Hematopoietic multipotent progenitor cell treated with erythropoietin and hydrocortisone succinate and interleukin-3 and kit ligand, for 6 days (in vitro differentiated cells): ENCODE data around the gene PITPNM3.
"Not testable (repeated sequence)": the region's sequence is repeated elsewhere in the genome, so short reads cannot be mapped to it uniquely, and the experiment has no call there.

Experiments used
- DNase-seq: peaks from one replicate; pipeline ENCODE4 v3.0.0-alpha.2; 2015

The PITPNM3 gene

DNA sequence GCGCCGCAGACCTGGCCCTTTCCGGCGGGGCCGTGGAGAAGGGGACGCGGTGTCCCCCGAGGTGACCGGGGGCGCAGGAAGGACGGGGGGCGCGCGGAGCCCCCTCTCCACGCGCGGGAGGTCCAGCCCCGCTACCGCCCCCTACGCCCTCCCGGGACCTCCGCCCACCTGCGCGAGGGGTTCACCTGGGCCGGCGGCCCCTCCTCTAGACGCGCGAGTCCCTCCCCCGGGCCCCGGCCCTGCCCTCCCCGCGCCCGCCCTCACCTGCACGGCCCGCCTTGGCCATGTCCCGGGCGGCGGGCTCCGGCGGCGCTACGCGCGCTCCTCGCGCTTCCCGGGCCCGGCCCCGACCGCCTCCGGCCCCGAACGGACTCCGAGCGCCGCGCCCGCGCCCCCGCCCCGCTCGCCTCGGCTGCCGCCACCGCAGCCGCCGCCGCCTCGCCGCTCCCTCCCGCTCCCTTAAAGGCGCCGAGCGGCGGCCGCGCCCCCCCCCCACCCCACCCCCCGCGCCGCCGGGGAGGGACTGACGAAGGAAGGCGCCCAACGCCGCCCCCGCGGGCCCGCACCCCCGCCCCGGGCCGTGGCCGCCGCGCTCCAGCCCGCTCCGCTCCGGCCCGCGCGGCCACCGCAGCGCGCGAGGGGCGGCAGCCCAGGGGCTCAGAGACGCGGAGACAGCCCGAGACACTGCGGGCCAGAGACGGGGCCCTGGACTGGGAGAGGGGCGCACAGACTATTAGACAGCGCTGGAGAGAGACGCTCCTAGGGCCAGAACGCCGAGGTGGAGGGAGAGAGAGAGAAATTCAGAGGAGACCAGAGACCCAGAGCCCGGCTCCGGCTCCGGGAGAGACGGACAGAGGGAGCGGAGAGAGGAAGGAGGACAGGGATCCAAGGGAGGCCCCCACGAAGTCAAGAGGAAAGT, at the start of gene PITPNM3:
TSS of gene PITPNM3 (minus strand) at position 435 of the 919 bp plus-strand sequence. CDS start at position 286, 149 bp downstream.
- no peak for DNase-seq

DNA sequence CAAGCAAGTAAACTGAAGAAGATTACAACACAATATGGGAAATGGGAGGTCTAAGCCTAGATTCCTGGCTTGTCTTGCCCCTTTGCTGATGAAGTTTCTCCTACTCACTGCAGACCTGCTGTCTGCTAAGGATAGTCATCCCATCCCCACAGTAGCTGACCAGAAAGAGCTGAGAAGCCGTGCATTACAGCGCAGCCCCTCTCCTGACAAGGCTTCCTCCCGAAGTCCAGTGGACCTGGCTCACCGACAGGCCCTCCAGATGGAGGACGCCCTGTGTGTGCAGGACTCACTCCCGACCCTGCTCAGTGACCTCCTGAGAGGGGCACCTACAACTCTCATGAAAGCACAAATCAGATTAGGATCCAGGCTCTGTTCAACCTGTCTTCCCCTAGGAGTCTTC, 48.8 kb upstream of the PITPNM3 start:
- DNase-seq: no peak

DNA sequence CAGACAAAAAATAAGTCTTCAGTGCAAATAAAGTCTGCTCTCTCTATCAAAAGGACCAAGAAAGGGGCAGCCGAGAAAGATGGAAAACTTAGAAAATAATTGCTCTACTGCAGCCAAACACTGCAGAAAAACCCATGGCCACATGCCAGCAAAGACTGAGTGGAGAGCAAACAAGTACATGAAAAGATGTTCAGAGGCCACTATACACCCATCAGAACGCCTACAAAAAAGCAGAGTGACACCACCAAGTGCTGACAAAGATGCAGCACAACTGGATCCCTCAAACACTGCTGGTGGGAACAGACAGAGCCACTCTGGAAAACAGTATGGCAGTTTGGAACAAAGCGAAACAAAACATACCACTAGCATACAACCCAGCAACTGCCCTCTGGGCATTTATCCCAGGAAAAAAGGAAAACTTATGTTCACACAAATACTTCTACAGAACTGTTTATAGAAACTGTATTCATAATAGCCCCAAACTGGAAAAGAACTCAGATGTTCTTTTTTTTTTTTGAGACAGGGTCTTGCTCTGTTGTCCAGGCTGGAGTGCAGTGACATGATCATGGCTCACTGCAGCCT, 47.5 kb upstream of the PITPNM3 start:
- DNase-seq: no peak

- no peak for DNase-seq
These were observed 45.8 kb upstream of the PITPNM3 start for GRCh38 chr17:6602141-6602540.

DNA sequence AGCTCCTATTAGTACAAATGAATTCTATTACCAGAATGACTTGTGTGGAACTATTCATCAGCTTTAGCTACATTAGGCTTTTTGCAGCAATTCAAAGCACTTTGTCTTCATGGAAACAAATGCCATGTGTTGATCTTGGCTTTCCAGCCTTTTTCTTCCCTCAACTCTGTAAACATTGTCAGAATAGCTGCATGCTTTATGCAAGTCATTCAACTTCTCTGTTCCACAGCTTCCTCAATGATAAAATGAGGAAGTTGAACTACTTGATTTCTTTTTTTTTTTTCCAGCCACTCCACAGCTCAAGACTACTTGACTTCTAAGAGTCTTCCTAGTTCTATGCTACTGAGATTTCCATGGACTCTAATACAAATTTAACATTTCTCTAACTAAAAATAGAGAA, 43.0 kb upstream of the PITPNM3 start:
- peak; percentile 73 for DNase-seq

GRCh38 chr17:6597727-6598126, 41.4 kb upstream of the PITPNM3 start:
- no peak for DNase-seq

GRCh38 chr17:6596941-6597340, 40.6 kb upstream of the PITPNM3 start:
- no peak for DNase-seq

DNA sequence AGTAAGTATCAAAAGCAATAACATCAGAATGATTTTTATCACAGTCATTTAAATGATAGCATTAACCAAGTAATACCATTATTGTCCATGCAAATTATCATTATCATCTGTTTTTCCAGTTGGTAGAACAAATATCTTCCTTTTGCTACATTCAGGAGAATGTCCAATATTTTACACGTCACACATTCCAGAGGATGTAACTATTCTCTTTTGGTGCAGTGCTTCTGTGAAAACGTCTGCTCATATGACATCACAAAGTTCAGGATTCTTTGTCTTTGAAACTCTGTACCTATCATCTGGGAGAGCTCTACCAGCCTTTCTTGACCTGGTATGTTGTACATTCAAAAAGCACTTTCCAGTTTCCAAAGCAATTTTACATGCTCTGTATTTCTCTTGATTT, 40.2 kb upstream of the PITPNM3 start:
- no peak for DNase-seq

DNA sequence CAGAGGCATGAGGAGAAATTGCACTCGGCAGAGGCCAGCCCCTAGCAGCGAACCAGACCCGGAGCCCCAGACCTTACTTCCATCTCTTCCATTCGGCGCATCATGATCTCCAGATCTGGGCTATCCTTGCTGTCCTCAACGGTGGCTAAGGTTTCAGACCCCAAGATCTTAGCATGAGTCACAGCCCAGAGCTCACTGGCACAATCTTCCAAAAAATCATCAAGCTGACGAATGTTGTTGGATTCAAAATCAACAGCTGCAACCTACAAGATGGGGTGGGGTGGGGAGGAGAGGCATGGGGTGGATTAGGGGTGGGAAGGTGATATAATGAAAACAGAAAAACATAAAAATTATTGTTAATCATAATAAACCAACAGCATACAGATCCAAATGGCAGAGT, 39.7 kb upstream of the PITPNM3 start:
- no peak for DNase-seq

- not testable (repeated sequence) for DNase-seq
These were observed 37.0 kb upstream of the PITPNM3 start for GRCh38 chr17:6593371-6593770.

DNA sequence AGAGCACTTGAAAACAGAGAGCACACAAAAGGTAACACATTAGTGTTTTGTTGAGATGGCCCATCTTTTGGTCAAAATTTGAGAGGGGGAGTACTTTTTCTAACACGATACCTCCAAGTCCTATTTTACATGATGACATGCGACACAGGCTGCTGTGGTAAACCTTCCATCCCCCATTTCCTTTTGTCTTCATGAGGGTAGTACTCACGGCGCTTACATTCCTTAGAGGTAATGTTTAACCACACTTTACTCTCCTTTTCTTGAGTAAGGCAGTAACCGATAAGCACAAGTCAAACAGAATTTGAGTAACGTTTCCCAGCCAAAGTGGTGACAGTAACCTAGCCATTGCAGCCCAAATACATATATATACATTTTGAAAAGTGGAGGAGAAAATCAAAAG, 35.8 kb upstream of the PITPNM3 start:
- DNase-seq: no peak

- no peak for DNase-seq
These were observed 35.3 kb upstream of the PITPNM3 start for GRCh38 chr17:6591599-6592158.

GRCh38 chr17:6589266-6589946, 33.1 kb upstream of the PITPNM3 start:
- no peak for DNase-seq

- DNase-seq: no peak
These were observed 31.8 kb upstream of the PITPNM3 start for GRCh38 chr17:6588165-6588564.

DNA sequence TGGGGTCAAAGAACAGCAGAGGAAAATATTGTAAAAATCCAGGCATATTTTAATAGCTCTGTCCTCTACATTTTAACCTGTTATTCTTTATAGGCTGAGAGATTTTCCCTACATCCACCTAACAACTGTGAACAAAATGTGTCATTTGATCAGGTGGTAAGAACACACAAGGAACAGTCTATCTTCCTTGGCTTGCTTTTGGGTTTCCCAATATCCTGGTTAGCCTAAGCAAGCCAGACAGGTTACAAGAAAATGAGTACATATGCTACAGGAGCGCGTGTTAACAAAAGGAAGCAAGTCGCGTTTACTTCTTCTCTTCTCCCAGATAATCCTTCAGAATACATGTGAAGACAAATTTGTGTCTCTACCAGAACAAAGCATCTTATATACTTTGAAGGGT, 31.0 kb upstream of the PITPNM3 start:
- no peak for DNase-seq

DNA sequence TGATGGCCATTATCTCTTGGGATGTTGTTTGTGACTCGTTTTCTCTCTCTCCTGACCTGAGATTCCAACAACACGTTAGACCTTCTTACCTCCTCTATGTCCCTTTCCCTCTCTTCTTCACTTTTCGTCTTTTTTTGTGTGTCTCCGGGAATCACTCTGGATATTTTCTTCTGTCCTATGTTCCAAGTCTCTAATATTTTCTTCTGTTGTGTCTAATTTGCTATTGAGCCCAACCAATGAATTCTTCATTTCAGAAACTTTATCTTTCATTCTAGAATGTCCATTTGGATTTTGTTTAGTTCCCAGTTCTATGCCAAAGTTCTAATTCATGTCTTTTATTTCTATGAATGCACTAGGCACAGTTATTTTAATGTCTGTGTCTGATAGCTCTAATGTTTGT, 27.1 kb upstream of the PITPNM3 start:
- no peak for DNase-seq

GRCh38 chr17:6580625-6581024, 24.3 kb upstream of the PITPNM3 start:
- no peak for DNase-seq

- no peak for DNase-seq
These were observed 22.1 kb upstream of the PITPNM3 start for GRCh38 chr17:6578491-6578890.

DNA sequence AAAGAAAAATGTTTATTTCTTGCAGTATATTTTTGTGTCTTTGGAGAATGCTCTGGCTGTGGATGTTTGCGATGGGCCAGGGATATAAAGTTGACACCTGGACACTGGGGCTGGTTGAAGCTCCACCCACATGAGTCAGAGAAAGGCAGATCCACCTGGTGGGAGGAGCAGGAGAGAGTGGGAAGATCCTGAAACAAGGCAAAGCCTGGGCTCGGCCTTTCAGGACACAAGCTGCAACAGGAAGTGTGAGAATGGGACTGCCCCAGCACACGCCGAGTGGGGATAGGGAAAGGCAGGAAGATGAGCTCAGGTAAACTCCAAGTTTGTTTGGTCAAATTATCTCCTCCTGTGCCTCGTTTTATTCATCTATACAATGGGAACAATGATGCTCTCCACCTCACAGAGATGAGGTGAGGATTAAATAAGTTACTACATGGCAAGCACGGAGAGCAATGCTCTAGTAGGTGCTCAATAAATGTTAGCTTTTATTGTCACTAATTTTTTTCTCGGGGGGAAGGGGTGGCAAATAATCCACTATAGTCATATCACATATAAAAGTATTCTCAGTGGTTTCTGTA, 21.4 kb upstream of the PITPNM3 start:
- DNase-seq: no peak

DNA sequence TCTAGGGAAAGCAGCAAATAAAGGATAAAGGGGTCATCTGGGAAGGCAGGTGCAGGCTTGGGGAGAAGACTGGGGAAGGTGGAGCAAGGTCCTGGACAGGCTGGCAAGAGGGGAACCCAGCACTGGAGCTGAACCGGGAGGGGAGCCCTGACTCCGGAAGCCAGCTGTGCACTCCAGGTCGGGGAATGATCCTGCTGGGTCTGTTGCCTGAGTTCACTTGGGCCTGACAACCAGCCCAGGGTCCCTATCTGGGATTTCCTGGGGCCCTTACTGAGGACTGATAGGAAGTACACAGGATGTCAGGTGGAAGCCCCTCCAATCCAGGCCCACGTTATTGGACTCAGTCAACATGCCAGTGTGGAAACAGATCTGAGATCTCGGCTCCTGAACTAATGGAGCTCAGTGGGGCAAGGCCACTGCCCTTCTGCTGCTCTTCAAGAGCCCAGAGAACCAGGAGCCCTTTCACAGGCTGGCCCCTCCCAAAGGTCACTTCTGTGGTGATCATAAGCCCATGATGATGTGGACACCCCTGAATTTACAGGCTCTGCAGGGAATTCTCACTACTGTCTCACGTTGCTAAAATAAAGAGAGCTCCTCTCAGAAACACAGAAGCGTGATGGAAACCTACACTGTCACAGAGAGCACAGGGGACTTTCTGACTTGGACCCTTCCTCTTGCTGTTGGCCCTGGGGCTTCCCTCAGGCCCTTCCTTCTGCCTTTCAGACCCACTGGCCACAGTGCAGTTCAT, 19.9 kb upstream of the PITPNM3 start:
- no peak for DNase-seq

GRCh38 chr17:6575596-6575988, 19.2 kb upstream of the PITPNM3 start:
- DNase-seq: no peak
